ENCODE data around the gene TRPV3. TPM values are rescaled to one million over a fixed set of nuclear protein-coding genes. Genes with fewer than 3 reads are reported as not detected.

TRPV3 gene
- total and polyA plus RNA-seq, 2 of the 8 experiments (the other 6 are each of a cell fraction or from before 2014, with no cell fraction given), result 0.56 to 1.0 TPM

- no peaks in the 10 kb centered on the region for H3K79me2 ChIP-seq (ENCODE audit: control insufficient read depth in 1 of 2, insufficient read depth in 2 of 2, low read length in 2 of 2)
- FAIRE-seq, result no peak
- H3K23me2 ChIP-seq (ENCODE audit: low read depth, low read length), result peaks cover 6% of the 10 kb centered on the region; the same call in 1 of the 2 replicates
- peak overlapping the region; percentile 60 for H3K56ac ChIP-seq (replicated peaks; ENCODE audit: insufficient read length, low read depth, low read length)
- peak; percentile 70 to 90 for DNase-seq (ENCODE audit: low read depth in 1 of 2, low spot score in 2 of 2)
- peak overlapping the region; percentile 20 for H4K5ac ChIP-seq (ENCODE audit: insufficient read length, low read depth, low read length)
- H3K14ac ChIP-seq (ENCODE audit: insufficient read length), result no peak overlapping the region
- H4K91ac ChIP-seq (replicated peaks; ENCODE audit: insufficient read length, low read length), result peak overlapping the region; percentile 76
- H2BK15ac ChIP-seq (ENCODE audit: low read length), result 0 out of 2 replicates have a peak overlapping the region, but pooled peaks have one; percentile 19
- H2BK20ac ChIP-seq (ENCODE audit: low read length), result peak overlapping the region; percentile 82; the same call in 1 of the 2 replicates
- H2BK12ac ChIP-seq (ENCODE audit: low read depth, low read length), result peak overlapping the region; percentile 90; the same call in 1 of the 2 replicates
- H3K4me2 ChIP-seq (ENCODE audit: insufficient read depth in 1 of 2, low read depth in 2 of 2, low read length in 2 of 2), result peak overlapping the region; percentile 49 to 80; a peak in 3 of 4 replicates
- H3K9ac ChIP-seq (replicated peaks in 1 of 4; ENCODE audit: extremely low read depth in 1 of 4, low read depth in 3 of 4, low read length in 3 of 4), result peak overlapping the region in 1 of 4 experiments; percentile 31; a peak in 2 of 7 replicates
- no peak overlapping the region for H3K4ac ChIP-seq (replicated peaks; ENCODE audit: insufficient read length, low read depth, low read length)
- no peaks in the 10 kb centered on the region for H4K20me1 ChIP-seq (replicated peaks in 1 of 2; ENCODE audit: control insufficient read depth in 1 of 2, insufficient read depth in 2 of 2, low read length in 2 of 2)
- no peaks in the 10 kb centered on the region for H3K9me3 ChIP-seq (ENCODE audit: insufficient read depth in 2 of 2, low read depth in 1 of 2, low read length in 1 of 2)
- no peak overlapping the region for H2AK5ac ChIP-seq (ENCODE audit: low read depth, low read length)
- peak overlapping the region; percentile 91 for H2AFZ ChIP-seq (ENCODE audit: low read length)
- WGBS, 2 experiments (ENCODE audit: extremely low coverage in 1 of 2, insufficient coverage in 1 of 2, insufficient read length in 1 of 2, insufficient replicate concordance in 2 of 2, low coverage in 1 of 2, low lambda C conversion rate in 2 of 2, missing lambda C conversion rate in 1 of 2), result 19% methylated on average over 10 of the region's 44 CpGs; no CpG with 5 or more reads in 1 of the 2 experiments
- H3K18ac ChIP-seq (ENCODE audit: extremely low read depth, low read length), result peak overlapping the region; percentile 48; the same call in 1 of the 2 replicates
- peak overlapping the region; percentile 93; the same call in 1 of the 2 replicates for H4K8ac ChIP-seq (ENCODE audit: extremely low read depth, insufficient read depth, low read length)
- no peaks in the 10 kb centered on the region for H3K36me3 ChIP-seq (ENCODE audit: control insufficient read depth in 2 of 4, insufficient read depth in 4 of 4, low read length in 3 of 4)
- H3K4me3 ChIP-seq (ENCODE audit: extremely low read depth in 1 of 4, insufficient read depth in 2 of 4, low read depth in 3 of 4, low read length in 4 of 4), result peak overlapping the region; percentile 24 to 63 (median 54); a peak in 6 of 8 replicates
- H3K27ac ChIP-seq (ENCODE audit: low read depth, low read length), result no peak overlapping the region
- H3K79me1 ChIP-seq (ENCODE audit: low read depth, low read length), result no peaks in the 10 kb centered on the region
- ChIA-PET CTCF (ENCODE audit: partially characterized antibody) (interaction anchor here (0.8 to 2.2 kb wide), 15 partner anchors 13 to 441 kb away, joined by 3 to 11 read pairs (median 4); partner anchors contain the start of genes CTNS and SHPK), POLR2A (ENCODE audit: partially characterized antibody) (interaction anchor here (1.1 to 1.8 kb wide), 2 partner anchors 101 to 132 kb away, joined by 4 read pairs; partner anchors contain the start of genes CTNS and SHPK)
- peak overlapping the region; percentile 75; the same call in 1 of the 2 replicates for H2BK5ac ChIP-seq (ENCODE audit: low read depth, low read length)
- no peak overlapping the region for H2BK120ac ChIP-seq (replicated peaks; ENCODE audit: low read depth, low read length)
- H3K4me1 ChIP-seq (replicated peaks in 1 of 4; ENCODE audit: control insufficient read depth in 3 of 4, insufficient read depth in 4 of 4, low read length in 3 of 4), result peaks cover 0 to 10% (median 4%) of the 10 kb centered on the region in 4 experiments; a peak in 6 of 7 replicates
- H3K23ac ChIP-seq (ENCODE audit: insufficient read length), result no peak overlapping the region
- H3K27me3 ChIP-seq (replicated peaks in 1 of 4; ENCODE audit: control insufficient read depth in 3 of 4, extremely low read depth in 1 of 4, insufficient read depth in 3 of 4, low read length in 3 of 4), result no peaks in the 10 kb centered on the region
- TF ChIP-seq CHD1 (IDR thresholded peaks at IDR 0.05; ENCODE audit: low read depth, low read length) (no peak), KDM1A (IDR thresholded peaks at IDR 0.05; ENCODE audit: borderline replicate concordance, low read length) (peak; percentile 66; the same call in 1 of the 2 replicates), EGR1 (IDR thresholded peaks at IDR 0.05; ENCODE audit: borderline replicate concordance, low read depth, low read length) (peak; percentile 75; the same call in 1 of the 2 replicates), MAX (IDR thresholded peaks at IDR 0.05) (peak; percentile 21; the same call in 1 of the 2 replicates), TAF1 (IDR thresholded peaks at IDR 0.05; ENCODE audit: low read depth, low read length) (peak; percentile 54; the same call in 1 of the 2 replicates), RAD21 (IDR thresholded peaks at IDR 0.05 in 1 of 2, conservative IDR thresholded peaks at IDR 0.05 in 1 of 2; ENCODE audit: low read depth in 2 of 2, low read length in 2 of 2) (peak; percentile 66 to 78), TCF12 (IDR thresholded peaks at IDR 0.05; ENCODE audit: low read depth, low read length) (no peak), TBP (IDR thresholded peaks at IDR 0.05; ENCODE audit: low read depth, low read length) (no peak), JUND (IDR thresholded peaks at IDR 0.05; ENCODE audit: low read length) (0 out of 2 replicates have a peak, but pooled peaks have one; percentile 51), HDAC2 (IDR thresholded peaks at IDR 0.05; ENCODE audit: borderline replicate concordance in 1 of 2, low read depth in 2 of 2, low read length in 2 of 2) (no peak)
Observed at GRCh38 chr17:3535253-3535995, 22.2 kb downstream of the TRPV3 start.

Measured in H1 (cell line).